Psoas muscle (tissue), 8 donors: ENCODE results near the gene CFH. TPM values are rescaled to one million over a fixed set of nuclear protein-coding genes. Genes with fewer than 3 reads are reported as not detected.
"Not testable (repeated sequence)": the region's sequence is repeated elsewhere in the genome, so short reads cannot be mapped to it uniquely, and the experiment has no call there.

Experiments used
- ATAC-seq, 4 donors: fragments of 200-7000 bp; cut with Tn5 transposase; one replicate each; pipeline ENCODE4 v1.9.1; 2020; ENCODE audit warnings: moderate library complexity in 3 of 4, mild to moderate bottlenecking in 2 of 4
- DNase-seq, 2 donors: peaks; one replicate each; pipeline ENCODE4 v3.0.0-alpha.2; 2020
- H3K27ac ChIP-seq: fragments of 200-600 bp; one replicate; pipeline ENCODE4 v1.8.0; 2022
- H3K27me3 ChIP-seq, 3 donors: fragments of 200-600 bp in 1 of 3; one replicate each; pipeline versions ENCODE4 v1.6.1 to v1.8.0; 2013 to 2022; ENCODE audit warnings: low read length in 2 of 3, mild to moderate bottlenecking in 2 of 3, moderate library complexity in 1 of 3; ENCODE audit not compliant: insufficient read depth in 3 of 3
- H3K36me3 ChIP-seq, 2 donors: fragments of 200-600 bp in 1 of 2; one replicate each; pipeline versions ENCODE4 v1.6.1 to v1.8.0; 2013 to 2022; ENCODE audit warnings: low read depth in 1 of 2, mild to moderate bottlenecking in 1 of 2, moderate library complexity in 1 of 2; ENCODE audit not compliant: insufficient read depth in 1 of 2
- H3K4me1 ChIP-seq: fragments of 200-600 bp; one replicate; pipeline ENCODE4 v1.8.0; 2022
- H3K4me3 ChIP-seq: fragments of 200-600 bp; one replicate; pipeline ENCODE4 v1.8.0; 2022; ENCODE audit warnings: mild to moderate bottlenecking
- H3K9me3 ChIP-seq: fragments of 200-600 bp; one replicate; pipeline ENCODE4 v1.8.0; 2022
- CTCF ChIP-seq: fragments of 200-600 bp; IDR thresholded peaks from one replicate; pipeline ENCODE4 v1.8.0; 2022; ENCODE audit warnings: antibody characterized with exemption
- WGBS, 3 donors: extraction: QIAGEN DNeasy Blood & Tissue Kit; methylation state at CpG; one replicate each; pipeline versions ENCODE4 v1.1.6 to v1.1.7; 2013; 5-methylcytosine and 5-hydroxymethylcytosine counted together
- intact Hi-C, 2 donors: fragments of 100-400 bp; cut with DNase I; formaldehyde crosslinking; loops; one replicate each; pipeline versions ENCODE4 v1.11.0 to v1.14.2; 2022
- polyA plus RNA-seq, 3 donors: library from polyadenylated mRNA; stranded (reverse); fragments of 200-250 nt; gene quantifications; one replicate each; pipeline ENCODE4 v1.2.3, GENCODE V29; 2013
- total RNA-seq, 4 donors: library from RNA; stranded (reverse); fragmentation: NEBNext Ultra II Directional in 2 of 4; extraction: Animal tissue kit (Norgen Biotek cat#: 25700) in 2 of 4; gene quantifications; one replicate each; pipeline versions ENCODE4 v1.2.1 to v1.2.4, GENCODE V29; 2021 to 2023
- donor health status: healthy with polysubstance abuse.
- donor health status: DM: no; HTN: no; CAD: no; lungs with moderate emphysema.
- donor health status: Bipolar disorder and iron deficiency.
- donor health status: healthy.
- donor health status: DM: yes; HTN: yes; CAD: no.
- donor health status: DM: no; HTN: no; CAD: no.
- donor health status: DM: no; HTN: no; CAD: no.
- donor health status: DM: yes; HTN: yes; CAD: no.

Gene CFH
- total and polyA plus RNA-seq, 7 donors: 12.5 to 44.5 (median 24.2) TPM

GRCh38 chr1:196774603-196775002 is 122.8 kb downstream of the CFH start, which contains the start of gene CFHR3:
Gene CFHR3 (plus strand): TSS chr1:196774840. CDS start chr1:196774887, 47 bp downstream.
- Histone ChIP-seq H3K9me3 (no peaks in the 10 kb centered on the region), H3K27me3 (no peaks in the 10 kb centered on the region), H3K4me3 (no peak within 1 kb of the TSS), H3K4me1 (no peaks in the 10 kb centered on the region), H3K36me3 (no peaks in the 10 kb centered on the region), H3K27ac (no peak within 1 kb of the TSS)
- intact Hi-C loops: no loop called here
- no peak for ATAC-seq
- TF ChIP-seq CTCF: no peak
- DNase-seq: no peak

GRCh38 chr1:196777603-196778002 is 125.8 kb downstream of the CFH start:
- no peak overlapping the region for H3K4me3 ChIP-seq
- ATAC-seq (no peak), DNase-seq (no peak)
- no peaks in the 10 kb centered on the region for H3K4me1 ChIP-seq
- TF ChIP-seq CTCF: no peak
- intact Hi-C loops: no loop called here
- no peak overlapping the region for H3K27ac ChIP-seq
- H3K9me3 ChIP-seq: no peaks in the 10 kb centered on the region
- no peaks in the 10 kb centered on the region for H3K36me3 ChIP-seq
- WGBS, 3 donors: 83 to 92% (median 89%) methylated on average over 13 of the region's 13 CpGs
- H3K27me3 ChIP-seq: no peaks in the 10 kb centered on the region

GRCh38 chr1:196779093-196779492 is 127.2 kb downstream of the CFH start:
- TF ChIP-seq CTCF: no peak
- Histone ChIP-seq H3K27me3 (no peaks in the 10 kb centered on the region), H3K27ac (no peak overlapping the region), H3K9me3 (no peaks in the 10 kb centered on the region), H3K36me3 (no peaks in the 10 kb centered on the region), H3K4me3 (no peak overlapping the region), H3K4me1 (no peaks in the 10 kb centered on the region)
- intact Hi-C loops: no loop called here
- DNase-seq: no peak
- WGBS, 3 donors: 95 to 100% (median 97%) methylated on average over 1 of the region's 1 CpG
- no peak for ATAC-seq

- H3K27ac ChIP-seq, intact Hi-C loops, H3K27me3 ChIP-seq, H3K4me1 ChIP-seq, H3K36me3 ChIP-seq, H3K4me3 ChIP-seq, ATAC-seq, DNase-seq, H3K9me3 ChIP-seq: not testable (repeated sequence)
- WGBS, 3 donors: 96 to 100% methylated on average over 1 of the region's 1 CpG; no CpG with 5 or more reads in 1 of the 3 donors
Measured at GRCh38 chr1:196791252-196791651, 139.4 kb downstream of the CFH start.

GRCh38 chr1:196794103-196794502 is 142.3 kb downstream of the CFH start:
- H3K9me3 ChIP-seq, H3K36me3 ChIP-seq, H3K27ac ChIP-seq, H3K4me3 ChIP-seq, intact Hi-C loops, H3K27me3 ChIP-seq, H3K4me1 ChIP-seq, ATAC-seq, DNase-seq: not testable (repeated sequence)
- WGBS, 3 donors: 11 to 32% (median 31%) methylated on average over 4 of the region's 4 CpGs

Other genes with a start within 250 kb of the CFH start
- gene KCNT2, start 43.6 kb upstream of the CFH start, total RNA-seq: 1 to 10 TPM in 1 of 4 donors, under 1 TPM in 3; 0.12 to 1.2 (median 0.35) TPM
- gene KCNT2, start 43.6 kb upstream of the CFH start, polyA plus RNA-seq: under 1 TPM; 0.04 to 0.10 (median 0.04) TPM
- under 1 TPM in 1 of 4 donors, not detected in 3; 0.11 TPM for gene CFHR3, start 122.8 kb downstream of the CFH start, total RNA-seq
- under 1 TPM in 2 of 3 donors, not detected in 1; 0.09 to 0.16 TPM for gene CFHR3, start 122.8 kb downstream of the CFH start, polyA plus RNA-seq
- not detected for gene CFHR1, start 167.7 kb downstream of the CFH start, total RNA-seq
- gene CFHR1, start 167.7 kb downstream of the CFH start, polyA plus RNA-seq: under 1 TPM in 1 of 3 donors, not detected in 2; 0.12 TPM
- not detected for gene CFHR4, start 236.0 kb downstream of the CFH start, total RNA-seq
- gene CFHR4, start 236.0 kb downstream of the CFH start, polyA plus RNA-seq: not detected